ENCODE measurements around the gene SEC16A. TPM values are rescaled to one million over a fixed set of nuclear protein-coding genes. Genes with fewer than 3 reads are reported as not detected.

The SEC16A gene
- total and polyA plus RNA-seq, 2 donors from 2014 or later = 37.0 to 67.1 TPM

DNA sequence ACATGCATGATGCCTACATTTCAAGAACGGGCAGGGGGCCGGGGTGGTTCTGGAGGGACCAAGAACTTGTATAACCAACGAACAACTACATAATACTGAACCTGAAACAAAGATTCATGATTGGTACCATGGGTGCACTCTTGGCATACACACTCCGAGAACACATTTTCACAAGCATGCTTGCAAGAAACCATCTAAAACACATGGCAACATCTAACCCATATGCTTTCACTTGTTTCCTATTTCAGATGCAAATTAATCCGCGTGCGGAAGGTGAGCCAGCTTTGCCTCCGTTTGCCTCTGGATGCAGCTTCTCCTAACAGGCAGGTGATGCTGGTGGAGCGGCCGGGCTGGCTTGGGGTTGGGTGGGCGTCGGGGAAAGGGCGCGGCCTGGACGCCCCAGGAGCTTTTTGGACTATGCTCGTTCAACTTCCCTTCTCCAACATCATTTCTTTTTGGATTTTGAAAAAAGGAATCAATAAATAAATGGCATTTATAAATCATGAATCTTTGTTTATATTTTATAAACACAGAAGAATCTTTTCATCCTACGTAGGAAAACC is 12.5 kb upstream of the SEC16A start:
- H3K27ac ChIP-seq (ENCODE audit: low read depth in 2 of 2, low read length in 2 of 2) = no peak overlapping the region
- H3K36me3 ChIP-seq (ENCODE audit: control insufficient read depth in 2 of 3, insufficient read depth in 3 of 3, low read length in 3 of 3) = peaks cover 0 to 21% (median 7%) of the 10 kb centered on the region in 3 donors
- no peak overlapping the region for H3K9ac ChIP-seq (ENCODE audit: low read length in 3 of 3)
- no peaks in the 10 kb centered on the region for H3K27me3 ChIP-seq (ENCODE audit: control insufficient read depth, insufficient read depth, low read length)
- intact Hi-C loops (cut with DNase I) = no loop called here
- no peaks in the 10 kb centered on the region for H3K9me3 ChIP-seq (ENCODE audit: control insufficient read depth in 2 of 3, insufficient read depth in 1 of 3, low read length in 3 of 3)
- FAIRE-seq (no peak), DNase-seq (no peak)
- TF ChIP-seq, protein P1, sequence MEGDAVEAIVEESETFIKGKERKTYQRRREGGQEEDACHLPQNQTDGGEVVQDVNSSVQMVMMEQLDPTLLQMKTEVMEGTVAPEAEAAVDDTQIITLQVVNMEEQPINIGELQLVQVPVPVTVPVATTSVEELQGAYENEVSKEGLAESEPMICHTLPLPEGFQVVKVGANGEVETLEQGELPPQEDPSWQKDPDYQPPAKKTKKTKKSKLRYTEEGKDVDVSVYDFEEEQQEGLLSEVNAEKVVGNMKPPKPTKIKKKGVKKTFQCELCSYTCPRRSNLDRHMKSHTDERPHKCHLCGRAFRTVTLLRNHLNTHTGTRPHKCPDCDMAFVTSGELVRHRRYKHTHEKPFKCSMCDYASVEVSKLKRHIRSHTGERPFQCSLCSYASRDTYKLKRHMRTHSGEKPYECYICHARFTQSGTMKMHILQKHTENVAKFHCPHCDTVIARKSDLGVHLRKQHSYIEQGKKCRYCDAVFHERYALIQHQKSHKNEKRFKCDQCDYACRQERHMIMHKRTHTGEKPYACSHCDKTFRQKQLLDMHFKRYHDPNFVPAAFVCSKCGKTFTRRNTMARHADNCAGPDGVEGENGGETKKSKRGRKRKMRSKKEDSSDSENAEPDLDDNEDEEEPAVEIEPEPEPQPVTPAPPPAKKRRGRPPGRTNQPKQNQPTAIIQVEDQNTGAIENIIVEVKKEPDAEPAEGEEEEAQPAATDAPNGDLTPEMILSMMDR (IDR thresholded peaks at IDR 0.05; ENCODE audit: borderline replicate concordance, extremely low read depth, insufficient read depth) = no peak
- H3K4me1 ChIP-seq (ENCODE audit: control insufficient read depth in 2 of 3, insufficient read depth in 2 of 3, low read depth in 1 of 3, low read length in 3 of 3) = peaks cover 0 to 3% (median 0%) of the 10 kb centered on the region in 3 donors
- no peak overlapping the region for H3K4me3 ChIP-seq (ENCODE audit: low read length in 3 of 3)

DNA sequence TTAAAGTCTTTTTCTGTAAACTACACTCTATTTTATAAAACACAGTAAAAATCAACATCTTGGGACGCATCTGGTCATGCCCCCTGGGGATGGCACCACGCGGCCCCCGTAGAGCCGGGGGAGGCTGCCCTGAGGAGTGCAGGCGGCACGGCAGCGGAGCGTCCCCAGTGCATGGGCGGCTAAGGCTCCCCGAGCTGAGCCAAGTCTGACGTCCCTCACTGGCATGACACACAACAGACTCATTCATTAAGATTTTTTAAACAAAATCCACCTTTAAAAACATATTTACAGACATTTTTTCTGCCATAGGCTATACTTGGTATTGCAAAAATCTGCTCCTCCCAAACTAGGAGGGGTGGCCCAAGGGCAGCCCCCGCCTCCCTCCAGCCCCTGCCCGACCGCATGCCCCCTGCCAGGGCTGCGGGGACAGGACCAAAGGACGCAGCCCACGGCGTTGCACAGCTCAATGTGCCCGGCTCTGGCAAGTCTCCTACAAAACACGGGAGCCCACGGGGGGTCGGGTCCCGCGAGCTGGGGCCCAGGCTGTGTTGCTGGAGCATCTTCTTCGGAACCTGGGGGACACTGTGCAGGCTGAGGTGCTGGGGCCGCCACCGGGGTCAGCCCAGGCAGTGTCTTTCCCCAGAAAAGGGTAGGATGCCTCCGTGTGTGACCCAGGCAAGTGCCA is 11.8 kb upstream of the SEC16A start:
- Histone ChIP-seq H3K27me3 (ENCODE audit: control insufficient read depth, insufficient read depth, low read length) (no peaks in the 10 kb centered on the region), H3K9me3 (ENCODE audit: control insufficient read depth in 2 of 3, insufficient read depth in 1 of 3, low read length in 3 of 3) (no peaks in the 10 kb centered on the region), H3K27ac (ENCODE audit: low read depth in 2 of 2, low read length in 2 of 2) (no peak overlapping the region), H3K4me1 (ENCODE audit: control insufficient read depth in 2 of 3, insufficient read depth in 2 of 3, low read depth in 1 of 3, low read length in 3 of 3) (peaks cover 0 to 3% (median 0%) of the 10 kb centered on the region in 3 donors), H3K4me3 (ENCODE audit: low read length in 3 of 3) (no peak overlapping the region), H3K9ac (ENCODE audit: low read length in 3 of 3) (no peak overlapping the region), H3K36me3 (ENCODE audit: control insufficient read depth in 2 of 3, insufficient read depth in 3 of 3, low read length in 3 of 3) (peaks cover 0 to 17% (median 6%) of the 10 kb centered on the region in 3 donors)
- DNase-seq (no peak), FAIRE-seq (no peak)
- intact Hi-C loops (cut with DNase I) = no loop called here
- TF ChIP-seq, protein P1 (IDR thresholded peaks at IDR 0.05; ENCODE audit: borderline replicate concordance, extremely low read depth, insufficient read depth) = no peak

DNA sequence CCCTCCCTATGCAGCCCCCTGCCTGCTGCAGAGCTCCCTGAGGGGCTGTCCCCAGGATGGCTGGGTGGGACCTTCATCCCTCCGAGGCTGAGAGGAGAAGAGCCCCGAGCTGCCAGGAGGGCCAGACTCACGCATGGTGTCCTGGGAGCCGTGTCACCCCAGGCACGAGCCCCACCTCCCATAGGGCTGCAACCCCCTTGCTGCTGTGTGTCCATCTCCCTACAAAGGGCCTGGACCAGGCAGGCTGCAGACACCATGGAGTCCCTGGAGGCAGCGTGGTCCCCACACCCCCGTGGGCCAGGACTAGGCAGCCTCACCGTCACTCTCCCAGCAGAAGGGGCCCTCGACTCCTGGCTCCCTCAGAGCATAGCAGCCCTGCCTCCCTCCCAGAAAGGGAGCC is 11.2 kb upstream of the SEC16A start:
- no peak for DNase-seq
- Histone ChIP-seq H3K9ac (ENCODE audit: low read length in 3 of 3) (no peak overlapping the region), H3K9me3 (ENCODE audit: control insufficient read depth in 2 of 3, insufficient read depth in 1 of 3, low read length in 3 of 3) (no peaks in the 10 kb centered on the region), H3K27me3 (ENCODE audit: control insufficient read depth, insufficient read depth, low read length) (no peaks in the 10 kb centered on the region), H3K27ac (ENCODE audit: low read depth in 2 of 2, low read length in 2 of 2) (no peak overlapping the region), H3K36me3 (ENCODE audit: control insufficient read depth in 2 of 3, insufficient read depth in 3 of 3, low read length in 3 of 3) (peaks cover 0 to 13% (median 6%) of the 10 kb centered on the region in 3 donors), H3K4me3 (ENCODE audit: low read length in 3 of 3) (no peak overlapping the region), H3K4me1 (ENCODE audit: control insufficient read depth in 2 of 3, insufficient read depth in 2 of 3, low read depth in 1 of 3, low read length in 3 of 3) (peaks cover 0 to 3% (median 0%) of the 10 kb centered on the region in 3 donors)
- intact Hi-C loops (cut with DNase I) = no loop called here
- TF ChIP-seq, protein P1 (IDR thresholded peaks at IDR 0.05; ENCODE audit: borderline replicate concordance, extremely low read depth, insufficient read depth) = no peak
- no peak for FAIRE-seq
